Duodenal mucosa (tissue), 2 donors: ENCODE measurements around the gene RCCD1.

Source experiments
- H3K27ac ChIP-seq: one replicate; pipeline ENCODE4 v1.7.0; 2013; ENCODE audit warnings: low read depth, low read length
- H3K27me3 ChIP-seq, 2 donors: one replicate each; pipeline ENCODE4 v1.7.0; 2013; ENCODE audit warnings: low read length in 2 of 2, control low read depth in 1 of 2; ENCODE audit not compliant: insufficient read depth in 2 of 2, control insufficient read depth in 1 of 2
- H3K36me3 ChIP-seq, 2 donors: one replicate each; pipeline ENCODE4 v1.7.0; 2013; ENCODE audit warnings: low read length in 2 of 2, control low read depth in 1 of 2; ENCODE audit not compliant: insufficient read depth in 2 of 2, control insufficient read depth in 1 of 2
- H3K4me1 ChIP-seq, 2 donors: one replicate each; pipeline ENCODE4 v1.7.0; 2013; ENCODE audit warnings: low read length in 2 of 2, control low read depth in 1 of 2; ENCODE audit not compliant: insufficient read depth in 2 of 2, control insufficient read depth in 1 of 2
- H3K4me3 ChIP-seq, 2 donors: one replicate each; pipeline ENCODE4 v1.7.0; 2013; ENCODE audit warnings: low read length in 2 of 2, low read depth in 1 of 2
- H3K9ac ChIP-seq, 2 donors: one replicate each; pipeline ENCODE4 v1.7.0; 2013; ENCODE audit warnings: low read length in 2 of 2, low read depth in 1 of 2
- H3K9me3 ChIP-seq, 2 donors: one replicate each; pipeline ENCODE4 v1.7.0; 2013; ENCODE audit warnings: low read length in 2 of 2, control low read depth in 1 of 2; ENCODE audit not compliant: control insufficient read depth in 1 of 2

Gene RCCD1

DNA sequence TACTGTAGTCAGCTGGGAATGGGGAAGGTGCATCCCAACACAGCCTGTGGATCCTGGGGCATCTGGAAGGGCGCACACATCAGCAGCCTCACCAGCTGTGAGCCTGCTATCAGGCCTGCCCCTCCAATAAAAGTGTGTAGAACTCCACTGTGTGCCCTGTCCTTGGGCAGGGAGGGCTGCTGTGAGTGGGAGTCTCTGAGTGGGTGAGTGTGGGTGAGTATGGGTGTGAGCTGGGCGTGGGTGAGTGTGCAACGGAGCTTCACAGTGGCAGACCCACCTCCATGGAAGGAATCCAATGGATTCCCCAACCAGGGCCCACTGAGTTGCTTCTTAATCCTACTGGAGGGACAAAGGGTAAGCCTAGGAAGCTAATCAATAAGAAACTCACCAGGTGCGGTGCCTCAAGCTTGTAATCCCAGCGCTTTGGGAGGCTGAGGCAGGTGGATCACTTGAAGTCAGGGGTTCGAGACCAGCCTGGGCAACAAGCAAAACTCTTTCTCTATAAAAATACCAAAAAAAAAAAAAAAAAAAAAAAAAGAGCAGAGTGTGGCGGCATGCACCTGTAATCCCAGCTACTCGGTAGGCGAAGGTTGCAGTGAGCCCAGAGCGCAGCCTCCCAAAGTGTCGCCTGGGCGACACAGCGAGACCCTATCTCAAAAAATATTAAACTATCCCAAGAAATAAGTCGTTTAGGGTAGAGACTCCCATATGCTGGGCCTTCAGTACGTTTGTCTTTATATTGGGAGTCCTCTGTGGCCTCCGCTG is 555 bp upstream of the RCCD1 start:
- H3K27ac ChIP-seq: no peak overlapping the region
- no peaks in the 10 kb centered on the region for H3K27me3 ChIP-seq
- peaks cover 9 to 48% of the 10 kb centered on the region in 2 donors for H3K36me3 ChIP-seq
- H3K9ac ChIP-seq: peak overlapping the region in 1 of 2 donors; percentile 74
- no peaks in the 10 kb centered on the region for H3K9me3 ChIP-seq
- H3K4me1 ChIP-seq: peaks cover 20 to 22% of the 10 kb centered on the region in 2 donors
- peak overlapping the region; percentile 77 to 81 for H3K4me3 ChIP-seq

DNA sequence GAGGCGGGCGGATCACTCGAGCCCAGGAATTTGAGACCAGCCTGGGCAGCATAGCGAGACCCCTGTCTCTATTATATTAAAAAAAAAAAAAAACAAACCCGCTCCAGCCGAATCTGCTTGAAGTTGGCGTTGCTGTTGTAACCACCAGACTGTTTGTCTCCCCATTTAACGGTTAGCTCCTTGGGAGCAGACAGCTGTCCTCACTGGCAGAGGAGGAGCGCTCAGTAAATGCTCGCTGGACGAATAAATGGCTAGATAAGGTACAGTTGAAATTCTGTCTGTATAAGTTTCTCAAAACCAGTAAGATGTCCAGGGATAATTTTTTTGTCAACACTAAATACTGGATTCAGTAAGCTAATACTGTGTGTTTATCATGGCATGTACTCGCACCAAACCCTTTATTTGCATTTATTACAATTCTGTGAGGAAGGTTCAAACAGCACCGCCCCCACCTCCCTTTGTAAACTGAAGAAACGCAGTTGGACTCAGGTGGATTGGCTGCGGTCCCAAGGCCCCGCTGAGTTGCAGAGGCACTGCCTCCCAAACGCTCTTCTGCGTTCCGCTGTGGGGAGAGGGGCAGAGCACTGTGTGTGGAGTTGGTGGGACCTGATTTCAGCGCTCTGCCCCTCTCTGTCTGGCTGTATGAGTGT is 1.1 kb downstream of the RCCD1 start:
- Histone ChIP-seq H3K9ac (peak overlapping the region; percentile 74 to 77), H3K4me1 (peaks cover 20 to 22% of the 10 kb centered on the region in 2 donors), H3K27me3 (no peaks in the 10 kb centered on the region), H3K36me3 (peaks cover 11 to 42% of the 10 kb centered on the region in 2 donors), H3K27ac (no peak overlapping the region), H3K4me3 (peak overlapping the region; percentile 72 to 77), H3K9me3 (no peaks in the 10 kb centered on the region)

- H3K27me3 ChIP-seq: no peaks in the 10 kb centered on the region
- H3K4me3 ChIP-seq: peak overlapping the region; percentile 72 to 77
- no peak overlapping the region for H3K27ac ChIP-seq
- H3K36me3 ChIP-seq: peaks cover 17 to 42% of the 10 kb centered on the region in 2 donors
- no peaks in the 10 kb centered on the region for H3K9me3 ChIP-seq
- H3K9ac ChIP-seq: peak overlapping the region; percentile 69 to 74
- H3K4me1 ChIP-seq: peaks cover 20 to 22% of the 10 kb centered on the region in 2 donors
Measured at GRCh38 chr15:90956274-90957030, 1.8 kb downstream of the RCCD1 start.

GRCh38 chr15:90957031-90957790 is 2.5 kb downstream of the RCCD1 start:
- no peaks in the 10 kb centered on the region for H3K9me3 ChIP-seq
- no peak overlapping the region for H3K27ac ChIP-seq
- H3K4me3 ChIP-seq: peak overlapping the region; percentile 72 to 77
- H3K27me3 ChIP-seq: no peaks in the 10 kb centered on the region
- peak overlapping the region; percentile 69 to 74 for H3K9ac ChIP-seq
- peaks cover 25 to 43% of the 10 kb centered on the region in 2 donors for H3K36me3 ChIP-seq
- peaks cover 20 to 22% of the 10 kb centered on the region in 2 donors for H3K4me1 ChIP-seq

DNA sequence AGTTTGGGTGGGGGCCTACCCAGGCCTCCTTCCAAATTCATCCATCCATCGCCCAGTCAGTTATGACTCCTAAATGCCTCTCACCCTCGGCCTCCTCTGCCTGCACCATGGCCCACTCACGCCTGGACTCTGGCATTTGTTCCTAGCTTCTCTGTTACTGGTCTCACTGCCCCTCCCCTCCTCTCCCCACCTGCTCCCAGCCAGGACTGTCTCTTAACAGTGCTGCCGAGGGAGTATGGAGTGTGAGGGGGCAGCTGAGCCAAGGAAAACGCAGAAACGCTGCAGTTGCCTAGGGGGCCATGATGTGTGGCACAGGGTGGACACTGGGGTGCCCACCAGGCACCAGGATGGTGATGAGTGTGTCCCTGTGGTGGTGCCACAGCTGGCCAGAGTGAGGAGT is 3.1 kb downstream of the RCCD1 start:
- peaks cover 27 to 40% of the 10 kb centered on the region in 2 donors for H3K36me3 ChIP-seq
- no peaks in the 10 kb centered on the region for H3K27me3 ChIP-seq
- peak overlapping the region in 1 of 2 donors; percentile 69 for H3K9ac ChIP-seq
- peaks cover 20 to 22% of the 10 kb centered on the region in 2 donors for H3K4me1 ChIP-seq
- H3K4me3 ChIP-seq: peak overlapping the region; percentile 72 to 77
- no peaks in the 10 kb centered on the region for H3K9me3 ChIP-seq
- no peak overlapping the region for H3K27ac ChIP-seq

- no peak overlapping the region for H3K4me3 ChIP-seq
- H3K9me3 ChIP-seq: no peaks in the 10 kb centered on the region
- H3K9ac ChIP-seq: no peak overlapping the region
- H3K27ac ChIP-seq: no peak overlapping the region
- H3K27me3 ChIP-seq: no peaks in the 10 kb centered on the region
- H3K36me3 ChIP-seq: peaks cover 22 to 40% of the 10 kb centered on the region in 2 donors
- H3K4me1 ChIP-seq: peaks cover 20 to 22% of the 10 kb centered on the region in 2 donors
Measured at GRCh38 chr15:90959028-90959595, 4.4 kb downstream of the RCCD1 start.

GRCh38 chr15:90959894-90960293 is 5.2 kb downstream of the RCCD1 start:
- Histone ChIP-seq H3K36me3 (peaks cover 22 to 41% of the 10 kb centered on the region in 2 donors), H3K27ac (no peak overlapping the region), H3K9me3 (no peaks in the 10 kb centered on the region), H3K9ac (no peak overlapping the region), H3K27me3 (no peaks in the 10 kb centered on the region), H3K4me3 (no peak overlapping the region), H3K4me1 (peaks cover 20 to 22% of the 10 kb centered on the region in 2 donors)

GRCh38 chr15:90960298-90961091 is 5.8 kb downstream of the RCCD1 start:
- Histone ChIP-seq H3K9me3 (no peaks in the 10 kb centered on the region), H3K4me3 (no peak overlapping the region), H3K27me3 (no peaks in the 10 kb centered on the region), H3K9ac (no peak overlapping the region), H3K36me3 (peaks cover 22 to 41% of the 10 kb centered on the region in 2 donors), H3K27ac (no peak overlapping the region), H3K4me1 (peaks cover 17 to 18% of the 10 kb centered on the region in 2 donors)

DNA sequence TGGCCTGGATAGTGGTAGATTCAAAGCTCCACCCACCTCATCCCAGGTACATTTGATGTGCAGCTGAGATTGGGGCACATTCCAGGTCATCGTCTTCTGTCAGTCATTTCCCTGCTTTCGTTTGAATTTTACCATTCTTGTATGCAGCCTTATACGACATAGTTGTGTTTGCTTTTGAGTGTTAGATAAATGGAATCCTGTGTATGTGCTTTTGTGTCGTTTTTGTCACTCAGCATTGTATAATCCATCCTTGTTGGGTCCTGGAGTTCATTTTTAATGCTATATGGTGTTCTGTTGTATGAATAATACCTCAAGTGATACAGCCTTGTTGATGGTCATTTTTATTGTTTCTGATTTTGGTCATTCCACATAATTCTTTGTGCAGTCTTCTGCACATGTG is 7.3 kb downstream of the RCCD1 start:
- Histone ChIP-seq H3K4me3 (no peak overlapping the region), H3K9me3 (no peaks in the 10 kb centered on the region), H3K27ac (no peak overlapping the region), H3K27me3 (no peaks in the 10 kb centered on the region), H3K9ac (no peak overlapping the region), H3K36me3 (peaks cover 24 to 53% of the 10 kb centered on the region in 2 donors), H3K4me1 (peaks cover 9% of the 10 kb centered on the region in 2 donors)
